ENCODE results near the gene IGF1.
"Not testable (repeated sequence)": the region's sequence is repeated elsewhere in the genome, so short reads cannot be mapped to it uniquely, and the experiment has no call there.

IGF1 gene

DNA sequence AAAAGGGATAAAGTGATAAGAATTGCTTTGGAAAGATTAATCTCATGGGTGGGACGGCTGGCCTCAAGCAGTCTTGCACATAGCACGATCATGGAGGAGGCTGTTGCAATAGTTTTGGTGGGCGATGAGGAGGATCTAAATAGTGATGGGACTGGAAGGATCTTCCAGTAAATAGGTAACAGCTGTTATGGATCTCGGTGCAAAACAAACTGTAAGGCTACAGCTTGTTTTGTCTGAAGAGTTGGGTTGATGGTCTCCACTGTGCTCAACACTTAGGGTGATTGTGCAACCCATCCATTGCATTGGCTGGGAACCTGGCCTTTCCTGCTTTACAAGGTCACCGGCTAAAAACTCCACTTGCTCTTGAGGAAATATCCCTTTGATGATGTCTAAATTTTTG is 21.0 kb downstream of the IGF1 start:
- no peak for DNase-seq

DNA sequence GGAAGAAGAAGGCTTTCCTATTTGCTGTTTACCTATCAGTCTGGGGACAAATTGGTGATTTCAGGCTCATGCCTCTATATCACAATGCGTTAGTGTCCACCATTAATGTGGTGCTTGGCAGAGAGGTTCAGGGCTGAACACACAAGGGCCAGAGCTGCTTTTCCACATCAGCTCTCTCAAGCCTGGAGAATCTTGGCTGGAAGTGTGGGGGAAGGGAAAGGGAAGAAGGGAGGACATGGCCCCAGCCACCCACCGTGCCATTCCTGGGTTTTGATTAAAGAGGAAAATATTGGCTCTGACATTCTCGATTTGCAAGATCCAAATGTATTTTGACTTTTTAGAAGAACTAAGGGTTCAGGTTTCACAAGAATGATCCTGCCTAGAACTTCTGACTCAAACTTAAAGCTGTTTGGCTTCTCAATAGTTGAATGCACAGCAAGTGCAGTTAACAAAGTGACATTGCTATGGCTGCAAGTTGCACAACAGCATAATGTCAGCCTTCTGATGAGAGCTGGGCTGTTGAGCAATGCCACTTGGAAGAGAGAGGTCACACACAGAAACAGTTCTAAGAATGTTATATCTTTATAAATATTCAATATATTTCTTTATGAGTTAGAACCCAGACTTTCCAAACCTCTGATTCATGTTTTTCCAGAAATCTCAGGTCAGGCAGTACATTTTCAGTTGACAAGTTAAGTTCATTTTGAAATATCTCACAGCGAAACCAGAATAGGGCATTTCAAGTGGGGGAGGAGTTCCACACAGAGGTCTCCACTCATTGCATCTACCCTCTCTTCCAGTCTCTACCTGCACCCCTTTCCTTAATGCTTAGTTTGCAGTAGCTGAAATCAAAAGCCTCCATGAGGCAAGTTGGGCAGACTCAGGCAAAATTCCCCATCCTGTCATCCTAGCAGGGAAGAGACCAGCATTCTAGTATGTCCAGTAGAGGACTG is 25.3 kb downstream of the IGF1 start:
- no peak for DNase-seq

DNA sequence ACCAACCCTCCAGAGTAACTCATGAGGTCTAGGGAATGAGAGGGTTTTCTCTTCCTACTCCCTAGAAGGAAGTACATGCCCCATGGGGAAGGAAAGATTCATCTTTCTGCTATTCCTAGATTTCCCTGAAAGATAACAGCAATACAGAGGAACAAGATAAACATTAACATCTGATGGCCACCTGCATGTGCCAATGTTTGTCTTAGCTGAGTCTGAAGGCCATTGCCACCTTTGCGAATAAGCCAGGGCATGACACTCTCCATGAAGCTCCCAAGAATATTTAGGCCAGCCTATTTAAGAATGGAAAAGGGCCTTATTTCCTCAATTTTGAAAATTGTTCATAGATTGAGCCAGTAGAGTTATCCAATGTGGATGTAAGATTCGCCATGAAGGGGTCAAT is 26.0 kb downstream of the IGF1 start:
- DNase-seq = no peak

DNA sequence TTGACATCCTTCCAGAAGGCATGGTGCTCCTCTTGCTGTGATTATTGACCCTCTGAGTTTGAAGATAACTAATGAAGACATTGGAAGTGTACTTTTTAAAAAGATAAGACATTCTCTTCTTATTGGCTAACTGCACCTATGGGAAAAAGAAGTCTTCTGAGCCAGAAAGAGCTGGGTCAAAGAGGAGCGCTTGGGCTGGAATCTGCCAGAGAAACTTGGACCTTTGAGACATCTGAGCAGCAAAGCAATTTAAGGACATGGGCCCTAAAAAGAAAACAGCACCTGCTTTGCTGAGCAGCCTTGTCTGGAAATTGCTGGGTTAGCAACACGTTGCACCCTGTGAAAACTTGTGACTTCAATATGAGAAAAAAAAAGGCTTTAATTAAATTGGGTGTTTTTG is 27.8 kb downstream of the IGF1 start:
- DNase-seq = no peak

GRCh38 chr12:102449018-102449417 is 31.3 kb downstream of the IGF1 start:
- not testable (repeated sequence) for DNase-seq

GRCh38 chr12:102447426-102447825 is 32.9 kb downstream of the IGF1 start:
- DNase-seq = not testable (repeated sequence)

DNA sequence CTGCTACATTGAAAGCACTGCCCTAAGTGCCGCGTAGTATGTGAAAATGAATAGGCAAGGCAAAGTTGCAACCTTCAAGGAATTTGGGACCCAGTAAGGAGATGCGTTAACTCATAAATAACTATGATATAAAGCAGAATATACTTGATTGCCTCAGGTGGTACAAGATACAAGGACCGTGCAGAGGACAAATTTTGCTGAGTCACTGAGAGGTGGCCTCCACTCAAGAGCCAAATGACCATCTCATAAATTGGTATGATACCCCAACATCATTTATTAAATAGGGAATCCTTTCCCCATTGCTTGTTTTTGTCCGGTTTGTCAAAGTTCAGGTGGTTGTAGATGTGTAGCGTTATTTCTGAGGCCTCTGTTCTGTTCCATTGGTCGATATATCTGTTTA is 35.7 kb downstream of the IGF1 start:
- no peak for DNase-seq

DNA sequence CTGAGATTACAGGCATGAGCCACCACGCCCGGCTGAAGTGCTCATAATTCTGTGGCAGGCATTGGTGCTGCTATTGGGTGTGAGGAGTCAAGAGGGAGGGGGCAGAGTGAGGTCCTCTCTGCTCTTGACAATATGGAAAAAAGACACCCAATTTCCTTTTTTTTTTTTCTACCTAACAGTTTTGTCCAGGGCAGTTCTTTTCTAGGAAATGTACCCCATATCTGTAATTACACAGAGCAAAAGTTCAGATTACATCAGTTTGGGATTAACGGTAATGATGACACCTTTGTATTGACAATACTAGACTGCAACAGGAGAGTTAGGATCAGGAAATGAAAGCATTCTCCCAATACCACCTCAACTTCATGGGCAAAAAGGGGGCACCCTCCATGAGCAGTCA is 36.3 kb downstream of the IGF1 start:
- no peak for DNase-seq

DNA sequence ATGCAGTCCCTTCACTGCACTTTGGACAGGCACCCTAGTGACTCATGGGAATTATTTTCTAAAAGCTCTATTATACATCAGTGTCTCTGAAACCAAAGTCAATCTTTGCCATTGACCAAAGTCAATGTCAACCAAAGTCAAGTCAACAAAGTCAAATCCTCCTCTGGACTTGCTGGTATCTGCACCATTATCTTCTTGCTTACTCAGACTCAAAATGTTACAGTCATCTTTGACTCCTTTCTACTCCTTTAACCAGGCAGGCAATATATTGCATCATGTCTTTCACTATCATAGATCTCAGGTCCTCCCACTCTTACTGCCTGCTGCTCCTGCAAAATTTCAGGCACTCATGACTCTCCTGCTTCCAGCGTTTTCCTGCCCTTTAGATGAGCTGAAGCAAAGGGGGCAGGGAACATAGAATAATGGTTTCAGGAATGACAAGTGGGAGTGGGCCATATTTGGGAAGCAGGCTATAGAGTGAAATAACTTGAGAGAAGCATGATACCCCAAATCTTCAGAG is 39.2 kb downstream of the IGF1 start:
- DNase-seq = no peak

GRCh38 chr12:102439426-102440405 is 40.6 kb downstream of the IGF1 start:
- DNase-seq = no peak

- DNase-seq = no peak
These were observed 41.5 kb downstream of the IGF1 start for GRCh38 chr12:102438827-102439210.

DNA sequence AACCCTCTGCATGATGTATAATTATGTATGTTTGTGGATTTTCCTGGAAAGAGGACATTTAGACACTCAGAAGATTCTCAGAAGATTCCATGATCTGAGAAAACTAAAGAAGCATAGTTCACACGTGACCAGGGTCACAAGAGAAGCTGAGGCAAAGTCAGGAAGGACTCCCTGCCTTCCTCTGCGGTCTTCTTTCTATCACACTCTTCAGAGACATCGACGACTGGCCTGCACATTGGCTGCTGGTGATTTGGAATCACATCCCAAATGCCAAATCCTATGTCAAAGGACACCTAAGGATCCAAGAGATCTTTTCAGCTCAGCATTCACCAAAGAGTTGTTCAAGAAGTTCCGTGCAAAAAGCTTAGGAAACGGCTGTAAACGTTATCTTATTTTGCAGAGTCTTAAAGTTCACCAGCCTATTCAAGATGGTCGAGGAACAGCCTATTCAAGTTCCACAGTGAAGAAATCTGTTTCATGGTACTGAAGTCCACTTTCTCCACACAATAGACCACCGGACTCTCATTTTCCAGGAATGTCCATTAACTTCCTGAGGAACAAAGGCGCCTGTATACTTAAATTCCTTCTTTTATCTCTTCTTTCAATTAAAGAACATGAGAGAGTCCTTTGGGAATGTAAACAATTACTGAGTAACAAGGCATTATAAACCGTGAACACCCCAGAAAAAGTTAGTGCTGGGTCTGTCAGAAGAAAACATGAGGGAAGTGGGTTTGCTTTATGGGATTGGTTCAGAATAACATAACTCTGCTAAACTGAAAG is 42.1 kb downstream of the IGF1 start:
- no peak for DNase-seq

DNA sequence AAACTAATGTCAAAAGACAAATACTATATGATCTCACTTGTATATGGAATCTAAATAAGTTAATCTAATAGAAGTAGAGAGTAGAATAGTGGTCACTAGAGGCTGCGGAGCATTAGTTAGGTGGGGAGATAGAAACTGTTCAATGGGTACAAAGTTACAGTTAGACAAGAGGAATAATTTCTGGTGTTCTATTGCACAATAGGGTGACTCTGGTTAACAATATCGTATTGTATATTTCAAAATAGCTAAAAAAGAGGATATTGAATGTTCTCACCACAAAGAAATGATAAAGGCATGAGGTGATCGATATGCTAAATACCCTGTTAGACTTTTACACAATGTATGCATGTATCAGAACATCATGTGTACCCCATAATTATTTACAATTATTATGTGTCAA is 42.9 kb downstream of the IGF1 start:
- DNase-seq = no peak

- no peak for DNase-seq
These were observed 43.5 kb downstream of the IGF1 start for GRCh38 chr12:102436867-102437266.

DNA sequence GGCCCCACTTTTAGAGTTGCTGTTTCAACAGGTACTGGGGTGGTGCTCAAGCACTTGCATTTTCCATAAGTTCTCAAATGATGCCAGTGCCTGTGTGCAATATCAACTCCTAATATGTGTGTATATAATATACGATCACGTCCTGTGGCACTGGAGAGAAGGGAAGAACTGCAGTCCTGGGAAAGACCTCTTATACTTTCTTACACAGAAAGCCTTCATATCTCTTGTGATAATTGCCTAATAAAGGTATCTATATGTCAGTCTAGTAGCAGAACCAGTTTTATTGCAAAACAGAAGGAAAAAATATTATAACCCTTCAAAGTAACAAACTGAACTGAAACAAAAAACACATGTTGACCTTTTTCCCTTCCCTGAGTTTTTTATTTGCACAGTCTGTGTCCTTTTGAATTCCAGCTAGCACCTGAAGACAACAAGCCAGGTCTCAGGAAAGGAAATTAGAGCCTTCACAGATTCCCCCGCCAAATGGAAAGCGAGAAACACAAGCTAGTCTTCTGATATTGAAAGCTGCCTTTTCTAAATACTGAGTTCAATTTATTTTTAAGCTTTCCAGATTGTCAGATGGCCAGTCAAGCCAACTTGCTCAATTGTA is 44.4 kb downstream of the IGF1 start:
- DNase-seq = no peak

- no peak for DNase-seq
These were observed 47.1 kb downstream of the IGF1 start for GRCh38 chr12:102433304-102433703.

DNA sequence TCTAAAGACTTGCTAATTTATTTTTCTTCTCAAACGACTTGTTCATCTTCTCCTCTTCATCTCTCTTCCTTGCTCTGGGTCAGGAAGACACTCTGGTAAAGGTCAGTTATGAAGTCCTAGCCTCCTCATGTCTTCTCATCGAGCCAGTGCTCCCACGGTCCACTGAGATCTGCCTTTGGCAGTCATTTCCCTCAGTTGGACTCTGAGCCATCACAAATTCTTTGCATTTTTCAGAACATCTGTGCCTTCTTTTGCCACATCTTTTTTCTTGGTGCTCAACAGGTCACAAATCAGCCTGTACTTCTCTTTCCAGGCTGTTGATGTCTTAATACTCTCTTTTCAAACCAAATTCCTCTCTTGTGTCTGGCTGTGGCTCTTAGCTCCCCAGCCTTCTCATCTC is 49.7 kb downstream of the IGF1 start:
- DNase-seq = no peak

GRCh38 chr12:102429211-102430154 is 50.9 kb downstream of the IGF1 start:
- no peak for DNase-seq

- no peak for DNase-seq
These were observed 52.8 kb downstream of the IGF1 start for GRCh38 chr12:102427543-102427941.

DNA sequence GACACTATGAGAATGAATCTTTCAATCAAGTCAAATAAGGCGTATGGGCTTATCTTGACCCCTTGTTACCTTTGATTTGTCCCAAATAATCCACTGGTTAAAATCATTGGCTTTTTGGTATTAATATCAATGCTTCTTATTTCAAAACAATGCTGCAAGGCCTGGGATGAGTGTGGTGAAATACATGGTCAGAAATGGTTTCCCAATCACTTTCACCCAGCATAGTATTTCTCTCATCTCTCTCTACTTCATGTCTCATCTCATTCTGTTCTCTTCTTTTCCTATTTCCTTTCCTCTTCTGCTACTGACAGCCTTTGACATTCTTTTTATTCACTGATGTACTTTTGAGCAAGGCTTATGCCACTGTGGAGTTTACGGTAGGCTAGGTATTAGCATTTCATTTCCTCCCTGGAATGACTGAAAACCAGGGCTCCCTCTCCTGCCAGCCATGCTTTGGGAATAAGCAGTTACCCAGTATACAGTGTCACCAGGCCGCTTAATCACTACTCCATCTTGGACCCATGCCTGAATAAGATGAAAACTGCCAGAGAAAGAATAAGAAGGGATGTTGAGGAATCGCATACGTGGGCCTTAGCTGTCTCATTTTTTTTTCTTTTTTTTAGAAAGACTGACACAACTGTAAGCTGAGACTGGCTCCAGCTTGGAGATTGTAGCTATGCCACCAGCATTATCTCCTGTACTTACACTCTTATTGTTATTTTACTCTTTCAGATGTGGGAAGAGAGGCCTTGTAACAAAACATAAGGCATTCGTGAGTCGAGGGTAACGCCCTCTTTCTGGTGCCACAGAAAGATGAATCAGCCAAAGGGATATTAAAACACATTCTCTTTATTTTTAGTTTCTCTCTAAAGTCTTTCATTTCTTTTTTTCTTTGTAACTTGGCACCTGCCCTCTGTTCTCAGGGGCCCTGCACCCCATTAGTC is 53.5 kb downstream of the IGF1 start:
- DNase-seq = no peak

Measured in NCI-H69 (cell line).